Upper lobe of right lung (tissue), 1 donor: ENCODE results near the gene CAMSAP1. TPM values are rescaled to one million over a fixed set of nuclear protein-coding genes. Genes with fewer than 3 reads are reported as not detected.
"Not testable (repeated sequence)": the region's sequence is repeated elsewhere in the genome, so short reads cannot be mapped to it uniquely, and the experiment has no call there.

Experiments used
- ATAC-seq: fragments of 200-7000 bp; cut with Tn5 transposase; one replicate; pipeline ENCODE4 v1.9.1; 2020; ENCODE audit warnings: mild to moderate bottlenecking, moderate library complexity
- DNase-seq: peaks from one replicate; pipeline ENCODE4 v3.0.0-alpha.2; 2020
- H3K27ac ChIP-seq: fragments of 200-600 bp; one replicate; pipeline ENCODE4 v1.8.0; 2022
- H3K27me3 ChIP-seq: fragments of 200-600 bp; one replicate; pipeline ENCODE4 v1.8.0; 2022; ENCODE audit warnings: mild to moderate bottlenecking
- H3K36me3 ChIP-seq: fragments of 200-600 bp; one replicate; pipeline ENCODE4 v1.8.0; 2022
- H3K4me1 ChIP-seq: fragments of 200-600 bp; one replicate; pipeline ENCODE4 v1.8.0; 2022
- H3K4me3 ChIP-seq: fragments of 200-600 bp; one replicate; pipeline ENCODE4 v1.8.0; 2022; ENCODE audit warnings: mild to moderate bottlenecking
- H3K9me3 ChIP-seq: fragments of 200-600 bp; one replicate; pipeline ENCODE4 v1.8.0; 2022
- CTCF ChIP-seq: fragments of 200-600 bp; IDR thresholded peaks from one replicate; pipeline ENCODE4 v1.8.0; 2022; ENCODE audit warnings: antibody characterized with exemption
- intact Hi-C: fragments of 100-400 bp; cut with DNase I; formaldehyde crosslinking; loops from one replicate; pipeline ENCODE4 v1.11.0; 2022
- total RNA-seq: library from RNA; stranded (reverse); fragmentation: NEBNext Ultra II Directional; extraction: Animal tissue kit (Norgen Biotek cat#: 25700); gene quantifications from one replicate; pipeline ENCODE4 v1.2.1, GENCODE V29; 2021
- donor health status: DM: no; HTN: yes; CAD: no; lungs with severe emphysema.

Gene CAMSAP1
- total RNA-seq, 1 donor from 2014 or later, result 26.5 TPM

GRCh38 chr9:135944444-135945252 lies 37.3 kb upstream of the CAMSAP1 start:
- no peak for ATAC-seq
- H3K36me3 ChIP-seq, result peaks cover 80% of the 10 kb centered on the region
- intact Hi-C loops, result no loop called here
- no peak for TF ChIP-seq CTCF
- no peaks in the 10 kb centered on the region for H3K4me1 ChIP-seq
- no peaks in the 10 kb centered on the region for H3K27me3 ChIP-seq
- DNase-seq, result no peak
- no peak overlapping the region for H3K4me3 ChIP-seq
- no peak overlapping the region for H3K27ac ChIP-seq
- H3K9me3 ChIP-seq, result no peaks in the 10 kb centered on the region

GRCh38 chr9:135943604-135944003 lies 36.3 kb upstream of the CAMSAP1 start:
- intact Hi-C loops, result not testable (repeated sequence)

GRCh38 chr9:135941288-135941995 lies 34.1 kb upstream of the CAMSAP1 start:
- Histone ChIP-seq H3K36me3 (peaks cover 91% of the 10 kb centered on the region), H3K27me3 (no peaks in the 10 kb centered on the region), H3K27ac (no peak overlapping the region), H3K9me3 (no peaks in the 10 kb centered on the region), H3K4me3 (no peak overlapping the region), H3K4me1 (no peaks in the 10 kb centered on the region)
- intact Hi-C loops, result no loop called here
- no peak for TF ChIP-seq CTCF
- ATAC-seq (peak; percentile 34), DNase-seq (no peak)

More at GRCh38 chr9:135943604-135944003, 36.3 kb upstream of the CAMSAP1 start:
- H3K4me1 ChIP-seq, H3K9me3 ChIP-seq, ATAC-seq, DNase-seq, H3K27me3 ChIP-seq, H3K4me3 ChIP-seq, H3K27ac ChIP-seq: not testable (repeated sequence)
- peaks cover 83% of the 10 kb centered on the region for H3K36me3 ChIP-seq

GRCh38 chr9:135939351-135940265 lies 32.3 kb upstream of the CAMSAP1 start:
- no peak for DNase-seq
- Histone ChIP-seq H3K27ac (no peak overlapping the region), H3K9me3 (no peaks in the 10 kb centered on the region), H3K27me3 (no peaks in the 10 kb centered on the region), H3K4me1 (no peaks in the 10 kb centered on the region), H3K36me3 (peaks cover 89% of the 10 kb centered on the region), H3K4me3 (no peak overlapping the region)
- ATAC-seq, result no peak
- TF ChIP-seq CTCF, result no peak
- intact Hi-C loops, result no loop called here

GRCh38 chr9:135937521-135938489 lies 30.5 kb upstream of the CAMSAP1 start:
- Histone ChIP-seq H3K27me3 (no peaks in the 10 kb centered on the region), H3K4me3 (no peak overlapping the region), H3K36me3 (peaks cover 89% of the 10 kb centered on the region), H3K27ac (no peak overlapping the region), H3K4me1 (no peaks in the 10 kb centered on the region), H3K9me3 (no peaks in the 10 kb centered on the region)
- ATAC-seq (peak; percentile 13), DNase-seq (no peak)
- TF ChIP-seq CTCF, result no peak
- intact Hi-C loops, result no loop called here
